ENCODE measurements around the gene TRPM2. TPM values are rescaled to one million over a fixed set of nuclear protein-coding genes. Genes with fewer than 3 reads are reported as not detected.

The TRPM2 gene
- total and polyA plus RNA-seq, 2 of the 8 experiments (the other 6 are each of a cell fraction or from before 2014, with no cell fraction given): 0.27 to 0.28 TPM

DNA sequence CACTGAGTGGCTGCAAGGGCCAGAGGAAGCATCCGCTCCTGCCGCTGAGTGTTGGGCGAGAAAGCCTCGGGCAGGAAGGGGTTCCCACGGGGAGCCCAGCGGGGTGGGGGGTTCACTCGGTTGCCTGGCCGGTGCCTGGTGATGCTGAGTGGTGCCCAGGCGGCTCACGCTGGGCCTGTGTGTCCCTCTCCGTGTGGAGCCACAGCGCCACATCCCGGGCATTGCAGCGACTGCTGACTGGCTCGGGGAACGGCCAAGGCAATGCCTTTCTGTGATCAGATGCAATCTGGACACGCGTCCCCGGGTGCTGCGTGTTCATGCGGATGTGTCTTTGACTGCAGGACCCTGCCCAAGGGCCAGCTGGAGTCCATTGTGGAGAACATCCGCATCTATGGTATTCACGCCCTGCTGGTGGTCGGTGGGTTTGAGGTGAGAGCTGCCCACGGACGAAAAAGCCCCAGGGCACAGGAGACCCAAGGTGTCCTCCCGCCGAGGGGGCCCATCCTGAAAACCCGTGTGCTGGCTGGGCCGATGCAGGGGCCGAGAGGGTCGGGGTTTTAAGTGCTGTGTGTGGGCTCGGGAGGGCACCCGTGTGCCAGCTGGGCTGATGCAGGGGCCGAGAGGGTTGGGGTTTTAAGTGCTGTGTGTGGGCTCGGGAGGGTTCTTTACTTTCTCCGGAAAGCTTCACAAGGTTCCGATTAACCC is 30.6 kb upstream of the TRPM2 start:
- H2AK5ac ChIP-seq (ENCODE audit: low read depth, low read length): no peak overlapping the region
- H3K14ac ChIP-seq (ENCODE audit: insufficient read length): no peak overlapping the region
- TF ChIP-seq CTCF (IDR thresholded peaks at IDR 0.05; ENCODE audit: control extremely low read depth in 1 of 3, insufficient read depth in 1 of 3, low read depth in 1 of 3, low read length in 3 of 3): peak in 1 of 3 experiments; percentile 2; a peak in 1 of 4 replicates
- no peak for TF ChIP-seq KDM5A (IDR thresholded peaks at IDR 0.05; ENCODE audit: low read length)
- TF ChIP-seq TBP (IDR thresholded peaks at IDR 0.05; ENCODE audit: low read depth, low read length): no peak
- TF ChIP-seq RAD21 (IDR thresholded peaks at IDR 0.05 in 1 of 2, conservative IDR thresholded peaks at IDR 0.05 in 1 of 2; ENCODE audit: low read depth in 2 of 2, low read length in 2 of 2): peak in 1 of 2 experiments; percentile 9; a peak in 1 of 4 replicates
- no peak for TF ChIP-seq TAF1 (IDR thresholded peaks at IDR 0.05; ENCODE audit: low read depth, low read length)
- TF ChIP-seq KDM1A (IDR thresholded peaks at IDR 0.05; ENCODE audit: borderline replicate concordance, low read length): no peak
- H4K91ac ChIP-seq (replicated peaks; ENCODE audit: insufficient read length, low read length): no peak overlapping the region
- H3K4ac ChIP-seq (replicated peaks; ENCODE audit: insufficient read length, low read depth, low read length): no peak overlapping the region
- H3K18ac ChIP-seq (ENCODE audit: extremely low read depth, low read length): no peak overlapping the region
- CTCF ChIA-PET (ENCODE audit: partially characterized antibody): interaction anchor here (0.7 to 2.0 kb wide), 3 partner anchors 10 to 18 kb away, joined by 3 to 5 read pairs (median 4); no protein-coding TSS in a partner anchor
- H3K4me1 ChIP-seq (replicated peaks in 1 of 4; ENCODE audit: control insufficient read depth in 3 of 4, insufficient read depth in 4 of 4, low read length in 3 of 4): no peaks in the 10 kb centered on the region
- no peak overlapping the region for H2AFZ ChIP-seq (ENCODE audit: low read length)
- DNase-seq (ENCODE audit: low read depth in 1 of 2, low spot score in 2 of 2) (no peak), FAIRE-seq (no peak)
- H3K9ac ChIP-seq (replicated peaks in 1 of 4; ENCODE audit: extremely low read depth in 1 of 4, low read depth in 3 of 4, low read length in 3 of 4): no peak overlapping the region
- no peaks in the 10 kb centered on the region for H3K79me2 ChIP-seq (ENCODE audit: control insufficient read depth in 1 of 2, insufficient read depth in 2 of 2, low read length in 2 of 2)
- POLR2A ChIA-PET (ENCODE audit: partially characterized antibody): interaction anchor here (1.5 kb wide), 1 partner anchor 11 kb away, joined by 8 read pairs; no protein-coding TSS in a partner anchor
- peaks cover 0 to 3% of the 10 kb centered on the region in 2 experiments for H4K20me1 ChIP-seq (replicated peaks in 1 of 2; ENCODE audit: control insufficient read depth in 1 of 2, insufficient read depth in 2 of 2, low read length in 2 of 2)
- H3K4me3 ChIP-seq (ENCODE audit: extremely low read depth in 1 of 4, insufficient read depth in 2 of 4, low read depth in 3 of 4, low read length in 4 of 4): no peak overlapping the region
- no peak overlapping the region for H3K4me2 ChIP-seq (ENCODE audit: insufficient read depth in 1 of 2, low read depth in 2 of 2, low read length in 2 of 2)
- no peak overlapping the region for H2BK15ac ChIP-seq (ENCODE audit: low read length)
- H2BK12ac ChIP-seq (ENCODE audit: low read depth, low read length): no peak overlapping the region
- H4K8ac ChIP-seq (ENCODE audit: extremely low read depth, insufficient read depth, low read length): no peak overlapping the region
- WGBS, 2 experiments (ENCODE audit: extremely low coverage in 1 of 2, insufficient coverage in 1 of 2, insufficient read length in 1 of 2, insufficient replicate concordance in 2 of 2, low coverage in 1 of 2, low lambda C conversion rate in 2 of 2, missing lambda C conversion rate in 1 of 2): 89% methylated on average over 34 of the region's 38 CpGs; no CpG with 5 or more reads in 1 of the 2 experiments
- H3K23me2 ChIP-seq (ENCODE audit: low read depth, low read length): no peaks in the 10 kb centered on the region
- H2BK5ac ChIP-seq (ENCODE audit: low read depth, low read length): no peak overlapping the region
- no peaks in the 10 kb centered on the region for H3K9me3 ChIP-seq (ENCODE audit: insufficient read depth in 2 of 2, low read depth in 1 of 2, low read length in 1 of 2)
- H3K79me1 ChIP-seq (ENCODE audit: low read depth, low read length): no peaks in the 10 kb centered on the region
- H2BK20ac ChIP-seq (ENCODE audit: low read length): no peak overlapping the region
- no peak overlapping the region for H3K23ac ChIP-seq (ENCODE audit: insufficient read length)
- no peaks in the 10 kb centered on the region for H3K27me3 ChIP-seq (replicated peaks in 1 of 4; ENCODE audit: control insufficient read depth in 3 of 4, extremely low read depth in 1 of 4, insufficient read depth in 3 of 4, low read length in 3 of 4)
- H2BK120ac ChIP-seq (replicated peaks; ENCODE audit: low read depth, low read length): no peak overlapping the region
- no peak overlapping the region for H3K27ac ChIP-seq (ENCODE audit: low read depth, low read length)
- no peak overlapping the region for H4K5ac ChIP-seq (ENCODE audit: insufficient read length, low read depth, low read length)
- H3K56ac ChIP-seq (replicated peaks; ENCODE audit: insufficient read length, low read depth, low read length): no peak overlapping the region
- peaks cover 0 to 42% (median 1%) of the 10 kb centered on the region in 4 experiments; a peak in 2 of 8 replicates for H3K36me3 ChIP-seq (ENCODE audit: control insufficient read depth in 2 of 4, insufficient read depth in 4 of 4, low read length in 3 of 4)

Measured in H1 (cell line).